SK-N-SH treated with all-trans-retinoic acid at 6 μM for 48 hours (cell line): ENCODE results near the gene PRIMA1.

ENCODE experiments used
- ATAC-seq: fragments of 200-7000 bp; cut with Tn5 transposase; 3 replicates; pipeline ENCODE4 v1.9.1; 2020; ENCODE audit warnings: mild to moderate bottlenecking, moderate library complexity
- ARNTL ChIP-seq: fragments of 450-650 bp; formaldehyde crosslinking; IDR thresholded peaks from 2 replicates; pipeline ENCODE4 v1.5.0; 2020; ENCODE audit warnings: low read depth, mild to moderate bottlenecking, moderate library complexity, borderline replicate concordance
- BACH2 ChIP-seq: fragments of 250-450 bp; sonication (Bioruptor Pico); IDR thresholded peaks from 2 replicates; pipeline ENCODE4 v1.9.0; 2021; ENCODE audit warnings: mild to moderate bottlenecking, borderline replicate concordance
- CREB5 ChIP-seq: fragments of 250-450 bp; sonication (Bioruptor Pico); IDR thresholded peaks from 2 replicates; pipeline ENCODE4 v1.5.1; 2020; ENCODE audit warnings: low read depth, mild to moderate bottlenecking, moderate library complexity
- CSDC2 ChIP-seq: fragments of 250-450 bp; sonication (Bioruptor Pico); IDR thresholded peaks from 2 replicates; pipeline ENCODE4 v1.5.0; 2020; ENCODE audit warnings: mild to moderate bottlenecking, moderate library complexity
- OSR1 ChIP-seq: fragments of 250-450 bp; sonication (Bioruptor Pico); IDR thresholded peaks from 2 replicates; pipeline ENCODE4 v1.8.0; 2022; ENCODE audit warnings: moderate library complexity, mild to moderate bottlenecking, inconsistent platforms
- RARB ChIP-seq: fragments of 250-450 bp; sonication (Bioruptor Pico); IDR thresholded peaks from 2 replicates; pipeline ENCODE4 v1.8.0; 2021; ENCODE audit warnings: mild to moderate bottlenecking, moderate library complexity
- SNAI2 ChIP-seq: fragments of 250-450 bp; sonication (Bioruptor Pico); IDR thresholded peaks from 2 replicates; pipeline ENCODE4 v1.5.0; 2020; ENCODE audit warnings: mild to moderate bottlenecking, moderate library complexity
- TOX ChIP-seq: fragments of 250-450 bp; sonication (Bioruptor Pico); IDR thresholded peaks from 2 replicates; pipeline ENCODE4 v1.8.0; 2021; ENCODE audit warnings: mild to moderate bottlenecking, moderate library complexity, borderline replicate concordance
- TSHZ2 ChIP-seq: fragments of 250-450 bp; sonication (Bioruptor Pico); IDR thresholded peaks from 2 replicates; pipeline ENCODE4 v1.5.0; 2020; ENCODE audit warnings: mild to moderate bottlenecking, moderate library complexity
- ZC3H10 ChIP-seq: fragments of 250-450 bp; sonication (Bioruptor Pico); IDR thresholded peaks from 2 replicates; pipeline ENCODE4 v1.5.1; 2021; ENCODE audit warnings: mild to moderate bottlenecking, moderate library complexity
- ZFP3 ChIP-seq: fragments of 250-450 bp; sonication (Bioruptor Pico); IDR thresholded peaks from 2 replicates; pipeline ENCODE4 v1.5.0; 2020; ENCODE audit warnings: mild to moderate bottlenecking, moderate library complexity
- ZFP30 ChIP-seq: fragments of 450-650 bp; formaldehyde crosslinking; IDR thresholded peaks from 2 replicates; pipeline ENCODE4 v1.5.0; 2022; ENCODE audit warnings: mild to moderate bottlenecking, moderate library complexity
- ZNF565 ChIP-seq: fragments of 450-650 bp; formaldehyde crosslinking; conservative IDR thresholded peaks from 2 replicates; pipeline ENCODE4 v1.5.0; 2020; ENCODE audit warnings: low read depth, mild to moderate bottlenecking, moderate library complexity
- ZNF70 ChIP-seq: fragments of 450-650 bp; formaldehyde crosslinking; IDR thresholded peaks from 2 replicates; pipeline ENCODE4 v1.5.0; 2020; ENCODE audit warnings: mild to moderate bottlenecking, moderate library complexity
- ZNF8 ChIP-seq: fragments of 450-650 bp; formaldehyde crosslinking; IDR thresholded peaks from 2 replicates; pipeline ENCODE4 v1.5.0; 2020; ENCODE audit warnings: mild to moderate bottlenecking, moderate library complexity
- TF ChIP-seq, protein P1 (sequence below): fragments of 250-450 bp; sonication (Bioruptor Pico); IDR thresholded peaks from 2 replicates; pipeline ENCODE4 v1.5.1; 2021; ENCODE audit warnings: mild to moderate bottlenecking, moderate library complexity
- TF ChIP-seq, protein P2 (sequence below): fragments of 250-450 bp; sonication (Bioruptor Pico); IDR thresholded peaks from 2 replicates; pipeline ENCODE4 v1.8.0; 2021; ENCODE audit warnings: low read depth, mild to moderate bottlenecking, moderate library complexity, borderline replicate concordance
- TF ChIP-seq, protein P3 (sequence below): fragments of 250-450 bp; sonication (Bioruptor Pico); IDR thresholded peaks from 2 replicates; pipeline ENCODE4 v1.8.0; 2020; ENCODE audit warnings: mild to moderate bottlenecking, moderate library complexity, borderline replicate concordance

The PRIMA1 gene

GRCh38 chr14:93734086-93734822 is 54.0 kb downstream of the PRIMA1 start:
- no peak for ATAC-seq

DNA sequence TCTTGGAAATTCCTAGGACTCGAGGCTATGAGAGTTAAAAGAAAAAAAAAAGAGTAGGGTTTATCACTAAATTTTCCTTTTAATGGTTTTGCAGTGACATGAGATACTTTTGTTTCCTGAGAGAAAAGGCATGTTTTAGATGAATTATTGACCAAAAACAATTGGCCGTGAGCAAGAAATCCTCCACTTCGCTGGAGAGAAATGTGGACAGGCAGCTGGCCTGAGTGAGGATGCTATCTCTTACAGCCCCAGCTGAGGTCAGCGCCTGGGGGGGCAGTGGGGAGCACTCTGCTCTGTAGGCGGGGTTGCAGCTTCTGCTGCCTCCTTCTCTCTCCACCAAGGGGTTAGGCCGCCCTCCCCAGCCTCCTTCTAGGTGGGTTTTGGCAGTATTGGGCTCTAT is 54.7 kb downstream of the PRIMA1 start:
- ATAC-seq = no peak
- no peak for TF ChIP-seq ZFP3
- no peak for TF ChIP-seq ZNF70 (CRISPR knock-in tag)
- no peak for TF ChIP-seq ZFP30 (CRISPR knock-in tag)
- no peak for TF ChIP-seq ARNTL (CRISPR knock-in tag)
- TF ChIP-seq, protein P1, sequence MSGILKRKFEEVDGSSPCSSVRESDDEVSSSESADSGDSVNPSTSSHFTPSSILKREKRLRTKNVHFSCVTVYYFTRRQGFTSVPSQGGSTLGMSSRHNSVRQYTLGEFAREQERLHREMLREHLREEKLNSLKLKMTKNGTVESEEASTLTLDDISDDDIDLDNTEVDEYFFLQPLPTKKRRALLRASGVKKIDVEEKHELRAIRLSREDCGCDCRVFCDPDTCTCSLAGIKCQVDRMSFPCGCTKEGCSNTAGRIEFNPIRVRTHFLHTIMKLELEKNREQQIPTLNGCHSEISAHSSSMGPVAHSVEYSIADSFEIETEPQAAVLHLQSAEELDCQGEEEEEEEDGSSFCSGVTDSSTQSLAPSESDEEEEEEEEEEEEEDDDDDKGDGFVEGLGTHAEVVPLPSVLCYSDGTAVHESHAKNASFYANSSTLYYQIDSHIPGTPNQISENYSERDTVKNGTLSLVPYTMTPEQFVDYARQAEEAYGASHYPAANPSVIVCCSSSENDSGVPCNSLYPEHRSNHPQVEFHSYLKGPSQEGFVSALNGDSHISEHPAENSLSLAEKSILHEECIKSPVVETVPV (CRISPR knock-in tag) = no peak
- TF ChIP-seq TSHZ2 (CRISPR knock-in tag) = no peak
- no peak for TF ChIP-seq SNAI2 (CRISPR knock-in tag)
- TF ChIP-seq CREB5 = no peak
- no peak for TF ChIP-seq TOX (CRISPR knock-in tag)
- TF ChIP-seq, protein P2, sequence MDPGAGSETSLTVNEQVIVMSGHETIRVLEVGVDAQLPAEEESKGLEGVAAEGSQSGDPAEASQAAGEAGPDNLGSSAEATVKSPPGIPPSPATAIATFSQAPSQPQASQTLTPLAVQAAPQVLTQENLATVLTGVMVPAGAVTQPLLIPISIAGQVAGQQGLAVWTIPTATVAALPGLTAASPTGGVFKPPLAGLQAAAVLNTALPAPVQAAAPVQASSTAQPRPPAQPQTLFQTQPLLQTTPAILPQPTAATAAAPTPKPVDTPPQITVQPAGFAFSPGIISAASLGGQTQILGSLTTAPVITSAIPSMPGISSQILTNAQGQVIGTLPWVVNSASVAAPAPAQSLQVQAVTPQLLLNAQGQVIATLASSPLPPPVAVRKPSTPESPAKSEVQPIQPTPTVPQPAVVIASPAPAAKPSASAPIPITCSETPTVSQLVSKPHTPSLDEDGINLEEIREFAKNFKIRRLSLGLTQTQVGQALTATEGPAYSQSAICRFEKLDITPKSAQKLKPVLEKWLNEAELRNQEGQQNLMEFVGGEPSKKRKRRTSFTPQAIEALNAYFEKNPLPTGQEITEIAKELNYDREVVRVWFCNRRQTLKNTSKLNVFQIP (CRISPR knock-in tag) = no peak
- TF ChIP-seq ZNF8 (CRISPR knock-in tag) = no peak
- TF ChIP-seq CSDC2 (CRISPR knock-in tag) = no peak
- no peak for TF ChIP-seq ZC3H10 (CRISPR knock-in tag)

More at GRCh38 chr14:93734086-93734822, 54.0 kb downstream of the PRIMA1 start:
- TF ChIP-seq OSR1 (CRISPR knock-in tag) (no peak), ZFP3 (no peak), BACH2 (CRISPR knock-in tag) (no peak), ARNTL (CRISPR knock-in tag) (no peak), ZC3H10 (CRISPR knock-in tag) (no peak)
- TF ChIP-seq, protein P3, sequence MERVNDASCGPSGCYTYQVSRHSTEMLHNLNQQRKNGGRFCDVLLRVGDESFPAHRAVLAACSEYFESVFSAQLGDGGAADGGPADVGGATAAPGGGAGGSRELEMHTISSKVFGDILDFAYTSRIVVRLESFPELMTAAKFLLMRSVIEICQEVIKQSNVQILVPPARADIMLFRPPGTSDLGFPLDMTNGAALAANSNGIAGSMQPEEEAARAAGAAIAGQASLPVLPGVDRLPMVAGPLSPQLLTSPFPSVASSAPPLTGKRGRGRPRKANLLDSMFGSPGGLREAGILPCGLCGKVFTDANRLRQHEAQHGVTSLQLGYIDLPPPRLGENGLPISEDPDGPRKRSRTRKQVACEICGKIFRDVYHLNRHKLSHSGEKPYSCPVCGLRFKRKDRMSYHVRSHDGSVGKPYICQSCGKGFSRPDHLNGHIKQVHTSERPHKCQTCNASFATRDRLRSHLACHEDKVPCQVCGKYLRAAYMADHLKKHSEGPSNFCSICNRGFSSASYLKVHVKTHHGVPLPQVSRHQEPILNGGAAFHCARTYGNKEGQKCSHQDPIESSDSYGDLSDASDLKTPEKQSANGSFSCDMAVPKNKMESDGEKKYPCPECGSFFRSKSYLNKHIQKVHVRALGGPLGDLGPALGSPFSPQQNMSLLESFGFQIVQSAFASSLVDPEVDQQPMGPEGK (CRISPR knock-in tag) = no peak
- TF ChIP-seq, protein P1 (CRISPR knock-in tag) = no peak

DNA sequence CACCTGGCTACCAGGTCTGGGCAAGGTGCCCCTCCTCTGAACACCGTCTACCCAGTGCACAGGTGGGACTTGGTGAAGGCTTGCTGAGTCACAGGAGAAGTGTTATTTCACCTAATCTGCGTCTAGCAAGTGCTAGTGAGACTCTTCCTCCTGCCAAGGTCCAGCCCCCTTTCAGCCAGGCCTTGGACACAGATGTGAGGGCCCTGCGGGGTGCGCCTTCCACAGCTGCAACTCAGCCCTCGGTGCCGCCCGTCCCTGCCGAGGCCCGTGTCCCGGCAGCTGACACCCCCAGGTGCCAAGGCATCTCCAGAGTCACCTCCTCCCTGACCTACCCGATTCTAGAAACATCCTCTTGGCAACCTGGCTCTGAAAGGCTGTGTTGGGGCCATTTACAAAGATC is 55.1 kb downstream of the PRIMA1 start:
- no peak for ATAC-seq
- TF ChIP-seq RARB (CRISPR knock-in tag) (no peak), ZNF565 (CRISPR knock-in tag) (no peak), CSDC2 (CRISPR knock-in tag) (no peak), ZFP3 (no peak), ZNF70 (CRISPR knock-in tag) (no peak), BACH2 (CRISPR knock-in tag) (no peak)
- TF ChIP-seq, protein P2 (CRISPR knock-in tag) = no peak
- TF ChIP-seq, protein P3 (CRISPR knock-in tag) = no peak
